ENCODE data around the gene MYO7A. TPM values are rescaled to one million over a fixed set of nuclear protein-coding genes. Genes with fewer than 3 reads are reported as not detected.

Gene MYO7A
- total and polyA plus RNA-seq, 2 of the 8 experiments (the other 6 are each of a cell fraction or from before 2014, with no cell fraction given): 1.5 to 1.9 TPM

GRCh38 chr11:77091146-77091940 lies 36.7 kb upstream of the MYO7A start (continued):
- TF ChIP-seq RNF2 (IDR thresholded peaks at IDR 0.05; ENCODE audit: borderline replicate concordance, low read depth, low read length, missing control alignments, poor library complexity, severe bottlenecking) (no peak), CHD1 (IDR thresholded peaks at IDR 0.05; ENCODE audit: low read depth, low read length) (no peak), HDAC2 (IDR thresholded peaks at IDR 0.05; ENCODE audit: borderline replicate concordance in 1 of 2, low read depth in 2 of 2, low read length in 2 of 2) (0 out of 4 replicates have a peak, but pooled peaks of 1 of the 2 experiments have one; percentile 25), TAF7 (optimal IDR thresholded peaks at IDR 0.05; ENCODE audit: borderline replicate concordance, low read depth, low read length) (peak; percentile 80), TCF12 (IDR thresholded peaks at IDR 0.05; ENCODE audit: low read depth, low read length) (0 out of 2 replicates have a peak, but pooled peaks have one; percentile 37), KDM4A (IDR thresholded peaks at IDR 0.05; ENCODE audit: low read depth, low read length, severe bottlenecking) (no peak), RBBP5 (IDR thresholded peaks at IDR 0.05; ENCODE audit: borderline replicate concordance, low read depth, low read length) (no peak), CTBP2 (IDR thresholded peaks at IDR 0.05; ENCODE audit: borderline replicate concordance, insufficient read depth, insufficient read length, low read length) (no peak), SP2 (IDR thresholded peaks at IDR 0.05; ENCODE audit: low read length) (no peak), SP1 (IDR thresholded peaks at IDR 0.05; ENCODE audit: low read depth, low read length) (no peak), TEAD4 (IDR thresholded peaks at IDR 0.05; ENCODE audit: low read depth, low read length) (no peak), NANOG (IDR thresholded peaks at IDR 0.05; ENCODE audit: insufficient read depth, low read depth, low read length, poor library complexity, severe bottlenecking) (peak; percentile 13), GABPA (IDR thresholded peaks at IDR 0.05; ENCODE audit: borderline replicate concordance, insufficient read depth, low read length) (0 out of 2 replicates have a peak, but pooled peaks have one; percentile 47), CBX8 (IDR thresholded peaks at IDR 0.05; ENCODE audit: borderline replicate concordance, low read depth, low read length) (no peak), JUN (IDR thresholded peaks at IDR 0.05; ENCODE audit: low read depth, low read length) (no peak), USF2 (IDR thresholded peaks at IDR 0.05; ENCODE audit: low read length) (no peak), MAX (IDR thresholded peaks at IDR 0.05) (peak; percentile 66), SIX5 (IDR thresholded peaks at IDR 0.05; ENCODE audit: low read depth, low read length) (no peak), SUZ12 (IDR thresholded peaks at IDR 0.05; ENCODE audit: low read length) (no peak), HDAC6 (IDR thresholded peaks at IDR 0.05; ENCODE audit: low read depth, low read length) (no peak), TAF1 (IDR thresholded peaks at IDR 0.05; ENCODE audit: low read depth, low read length) (no peak)
